C4-2B (cell line): ENCODE measurements around the gene DEGS1.

ENCODE experiments used
- H3K27ac ChIP-seq: fragments of 450-650 bp; 2 replicates; pipeline ENCODE4 v1.5.1; 2017
- CTCF ChIP-seq: fragments of 450-650 bp; conservative IDR thresholded peaks from 2 replicates; pipeline ENCODE4 v1.5.1; 2017; ENCODE audit warnings: mild to moderate bottlenecking
- ZFX ChIP-seq: fragments of 450-650 bp; IDR thresholded peaks from 2 replicates; pipeline ENCODE4 v1.6.1; 2017

DEGS1 gene

GRCh38 chr1:224201853-224202252 is 18.8 kb downstream of the DEGS1 start:
- H3K27ac ChIP-seq: peak overlapping the region; percentile 92
- TF ChIP-seq CTCF (no peak), ZFX (no peak)

- H3K27ac ChIP-seq: peak overlapping the region; percentile 92
- TF ChIP-seq ZFX (no peak), CTCF (no peak)
Measured at GRCh38 chr1:224203243-224204016, 20.4 kb downstream of the DEGS1 start.

- TF ChIP-seq CTCF (no peak), ZFX (no peak)
- H3K27ac ChIP-seq: peak overlapping the region; percentile 92
Measured at GRCh38 chr1:224205438-224205840, 22.4 kb downstream of the DEGS1 start.

- peak overlapping the region; percentile 92 for H3K27ac ChIP-seq
Measured at GRCh38 chr1:224205931-224206538, 23.0 kb downstream of the DEGS1 start.

GRCh38 chr1:224211206-224211962 is 28.3 kb downstream of the DEGS1 start:
- H3K27ac ChIP-seq: peak overlapping the region; percentile 73
- no peak for TF ChIP-seq ZFX
- TF ChIP-seq CTCF: no peak

GRCh38 chr1:224212618-224213061 is 29.6 kb downstream of the DEGS1 start:
- TF ChIP-seq ZFX (no peak), CTCF (no peak)
- H3K27ac ChIP-seq: peak overlapping the region; percentile 73

- peak overlapping the region; percentile 73 for H3K27ac ChIP-seq
- TF ChIP-seq ZFX (no peak), CTCF (no peak)
Measured at GRCh38 chr1:224213438-224214119, 30.5 kb downstream of the DEGS1 start.
